HG02884 (cell line): ENCODE data around the gene EVPL.
"Not testable (repeated sequence)": the region's sequence is repeated elsewhere in the genome, so short reads cannot be mapped to it uniquely, and the experiment has no call there.

Experiments used
- ATAC-seq: cut with Tn5 transposase; IDR thresholded peaks from one replicate; pipeline ENCODE4 v1.9.1; 2021; ENCODE audit warnings: mild to moderate bottlenecking, moderate library complexity; ENCODE audit not compliant: unreplicated experiment

The EVPL gene

GRCh38 chr17:75970626-75971025, 56.5 kb downstream of the EVPL start:
- ATAC-seq = no peak

- ATAC-seq = no peak
Observed at GRCh38 chr17:75970011-75970523, 57.0 kb downstream of the EVPL start.

- ATAC-seq = not testable (repeated sequence)
Observed at GRCh38 chr17:75969044-75969443, 58.1 kb downstream of the EVPL start.

GRCh38 chr17:75965468-75965867, 61.6 kb downstream of the EVPL start:
- ATAC-seq = no peak

DNA sequence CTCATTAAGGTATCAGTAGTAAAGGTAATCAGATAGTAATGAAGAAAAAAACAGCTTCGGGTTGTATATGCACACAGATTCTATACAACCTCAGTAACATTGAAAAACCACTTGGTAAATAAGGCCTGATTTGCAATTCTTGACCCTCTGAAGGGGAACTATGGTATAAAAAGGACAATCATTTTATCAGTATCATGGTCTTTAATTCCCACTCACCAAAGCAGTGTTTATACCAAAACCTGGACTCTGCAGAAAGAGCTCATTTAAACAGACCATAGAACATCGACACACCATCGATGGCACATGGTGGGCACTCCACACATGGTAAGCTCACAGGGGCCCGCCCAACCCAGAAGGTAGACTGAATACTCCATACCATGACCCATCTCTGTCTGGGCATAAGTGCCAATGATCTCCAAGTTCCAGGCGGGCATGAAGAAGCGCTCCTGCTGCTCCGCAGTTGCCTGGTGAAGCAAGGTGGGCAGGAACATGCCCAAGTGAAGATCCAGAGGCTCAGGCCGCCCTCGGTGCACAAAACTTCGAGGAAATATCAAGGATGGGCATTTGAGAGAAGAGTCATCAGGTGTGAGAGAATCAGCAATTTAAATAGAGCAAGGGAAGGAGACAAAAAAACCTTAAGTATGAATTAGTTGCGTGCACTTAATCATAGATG, 67.1 kb downstream of the EVPL start:
- ATAC-seq = no peak

DNA sequence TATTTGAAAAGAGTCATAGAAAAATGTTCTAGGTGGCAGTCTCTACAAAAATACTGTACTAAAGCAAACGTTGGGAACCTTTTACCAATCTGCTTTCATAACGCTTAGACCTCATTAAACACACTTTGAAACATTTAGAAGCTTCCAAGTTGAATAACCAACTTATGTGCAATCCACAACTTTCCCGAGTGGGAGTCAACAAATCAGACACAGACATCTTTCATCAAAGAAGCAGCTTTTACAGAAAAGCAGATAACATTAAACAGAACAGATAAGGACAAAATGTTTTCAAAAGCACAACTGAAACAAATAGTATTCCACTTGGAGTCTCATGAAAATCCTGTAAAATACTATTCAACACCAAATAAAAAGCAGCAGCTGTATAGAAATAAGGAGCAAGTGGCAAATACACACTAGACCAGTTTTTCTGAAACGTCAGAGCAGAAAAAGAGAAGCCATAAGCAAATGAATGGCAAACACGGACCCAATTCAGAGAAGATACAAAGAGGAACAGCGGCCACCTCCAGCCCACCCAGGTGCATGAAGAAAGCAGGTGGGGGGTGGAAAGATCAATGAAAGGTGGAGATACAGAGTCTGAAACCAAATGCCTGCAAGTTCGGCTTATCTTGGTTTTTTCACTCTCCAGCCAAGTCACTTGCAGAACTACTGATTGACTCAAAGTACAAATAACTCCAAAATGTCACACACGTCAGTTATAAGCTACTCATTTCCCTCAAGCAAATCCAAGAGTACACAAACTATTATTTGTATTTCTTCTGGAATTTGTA, 67.9 kb downstream of the EVPL start:
- no peak for ATAC-seq
